Suprapubic skin (tissue), 4 donors: ENCODE measurements around the gene ENKUR. TPM values are rescaled to one million over a fixed set of nuclear protein-coding genes. Genes with fewer than 3 reads are reported as not detected.
"Not testable (repeated sequence)": the region's sequence is repeated elsewhere in the genome, so short reads cannot be mapped to it uniquely, and the experiment has no call there.

Experiments
- DNase-seq, 2 donors: peaks; one replicate each; pipeline ENCODE4 v3.0.0-alpha.2; 2019; ENCODE audit warnings: low spot score in 2 of 2
- H3K27ac ChIP-seq: fragments of 200-600 bp; sonication (generic); one replicate; pipeline ENCODE4 v1.5.1; 2019
- H3K27me3 ChIP-seq: fragments of 200-600 bp; sonication (generic); one replicate; pipeline ENCODE4 v1.5.1; 2019
- H3K36me3 ChIP-seq: fragments of 200-600 bp; sonication (generic); one replicate; pipeline ENCODE4 v1.5.1; 2019
- H3K4me1 ChIP-seq: fragments of 200-600 bp; sonication (generic); one replicate; pipeline ENCODE4 v1.5.1; 2019
- H3K4me3 ChIP-seq: fragments of 200-600 bp; sonication (generic); one replicate; pipeline ENCODE4 v1.5.1; 2019; ENCODE audit warnings: mild to moderate bottlenecking
- H3K9me3 ChIP-seq: fragments of 200-600 bp; sonication (generic); one replicate; pipeline ENCODE4 v1.5.1; 2019
- CTCF ChIP-seq, 2 donors: fragments of 200-600 bp in 1 of 2; fragments of 450-650 bp in 1 of 2; sonication (generic) in 1 of 2; IDR thresholded peaks; one replicate each; pipeline ENCODE4 v1.5.1; 2016 to 2019; ENCODE audit warnings: antibody characterized with exemption in 2 of 2, mild to moderate bottlenecking in 1 of 2, moderate library complexity in 1 of 2
- EP300 ChIP-seq: sonication (generic); formaldehyde crosslinking; IDR thresholded peaks from one replicate; pipeline ENCODE4 v1.6.1; 2017; ENCODE audit warnings: antibody characterized with exemption
- POLR2A ChIP-seq, 2 donors: fragments of 450-650 bp; IDR thresholded peaks; one replicate each; pipeline ENCODE4 v1.6.1; 2017; ENCODE audit warnings: antibody characterized with exemption in 2 of 2, mild to moderate bottlenecking in 2 of 2, moderate library complexity in 2 of 2
- POLR2AphosphoS5 ChIP-seq, 3 donors: sonication (generic); formaldehyde crosslinking; IDR thresholded peaks; one replicate each; pipeline ENCODE4 v1.6.1; 2017; ENCODE audit warnings: antibody characterized with exemption in 3 of 3
- WGBS: methylation state at CpG from one replicate; pipeline ENCODE4 v1.1.5; 2018; 5-methylcytosine and 5-hydroxymethylcytosine counted together
- total RNA-seq, 4 donors: library from RNA; depleted of rRNA; stranded (reverse); fragments of >200 nt; gene quantifications; one replicate each; pipeline ENCODE4 v1.1.0, GENCODE V29; 2016

ENKUR gene
- total RNA-seq, 4 donors from 2014 or later: not detected

GRCh38 chr10:24961582-24961981 is 54.4 kb downstream of the ENKUR start:
- peaks cover 10% of the 10 kb centered on the region for H3K4me1 ChIP-seq
- H3K27ac ChIP-seq: no peak overlapping the region
- H3K9me3 ChIP-seq: no peaks in the 10 kb centered on the region
- TF ChIP-seq POLR2AphosphoS5 (IDR thresholded peaks at IDR 0.05): no peak
- TF ChIP-seq CTCF (IDR thresholded peaks at IDR 0.05): no peak
- TF ChIP-seq EP300: no peak
- no peak for TF ChIP-seq POLR2A (IDR thresholded peaks at IDR 0.05)
- no peak for DNase-seq
- WGBS: 83% methylated on average over 4 of the region's 4 CpGs
- no peaks in the 10 kb centered on the region for H3K27me3 ChIP-seq
- no peak overlapping the region for H3K4me3 ChIP-seq
- H3K36me3 ChIP-seq: no peaks in the 10 kb centered on the region

- WGBS: 52% methylated on average over 3 of the region's 3 CpGs
- Histone ChIP-seq H3K4me3 (no peak overlapping the region), H3K27ac (peak overlapping the region; percentile 75), H3K4me1 (peaks cover 10% of the 10 kb centered on the region), H3K36me3 (no peaks in the 10 kb centered on the region), H3K27me3 (no peaks in the 10 kb centered on the region), H3K9me3 (no peaks in the 10 kb centered on the region)
- no peak for TF ChIP-seq POLR2AphosphoS5 (IDR thresholded peaks at IDR 0.05)
- no peak for TF ChIP-seq EP300
- no peak for TF ChIP-seq CTCF (IDR thresholded peaks at IDR 0.05)
- no peak for TF ChIP-seq POLR2A (IDR thresholded peaks at IDR 0.05)
- no peak for DNase-seq
Observed at GRCh38 chr10:24959382-24959730, 56.6 kb downstream of the ENKUR start.

- Histone ChIP-seq H3K27me3 (no peaks in the 10 kb centered on the region), H3K36me3 (no peaks in the 10 kb centered on the region), H3K9me3 (no peaks in the 10 kb centered on the region), H3K27ac (peak overlapping the region; percentile 75), H3K4me1 (peaks cover 13% of the 10 kb centered on the region), H3K4me3 (no peak overlapping the region)
- no peak for DNase-seq
- TF ChIP-seq POLR2AphosphoS5 (IDR thresholded peaks at IDR 0.05) (no peak), CTCF (IDR thresholded peaks at IDR 0.05) (no peak), EP300 (no peak), POLR2A (IDR thresholded peaks at IDR 0.05) (no peak)
- 34% methylated on average over 5 of the region's 5 CpGs for whole genome bisulfite sequencing
Observed at GRCh38 chr10:24958721-24959381, 57.1 kb downstream of the ENKUR start.

GRCh38 chr10:24958091-24958720 is 57.8 kb downstream of the ENKUR start:
- Histone ChIP-seq H3K9me3 (no peaks in the 10 kb centered on the region), H3K4me1 (peaks cover 20% of the 10 kb centered on the region), H3K4me3 (no peak overlapping the region), H3K27ac (peak overlapping the region; percentile 75), H3K36me3 (no peaks in the 10 kb centered on the region), H3K27me3 (no peaks in the 10 kb centered on the region)
- WGBS: 41% methylated on average over 4 of the region's 4 CpGs
- DNase-seq: no peak
- TF ChIP-seq EP300 (no peak), POLR2A (IDR thresholded peaks at IDR 0.05) (no peak), CTCF (IDR thresholded peaks at IDR 0.05) (no peak), POLR2AphosphoS5 (IDR thresholded peaks at IDR 0.05) (no peak)

GRCh38 chr10:24957624-24958051 is 58.3 kb downstream of the ENKUR start:
- DNase-seq, H3K27me3 ChIP-seq, H3K4me3 ChIP-seq, H3K36me3 ChIP-seq, H3K9me3 ChIP-seq: not testable (repeated sequence)
- WGBS: 73% methylated on average over 6 of the region's 6 CpGs
- Histone ChIP-seq H3K27ac (peak overlapping the region; percentile 57), H3K4me1 (peaks cover 25% of the 10 kb centered on the region)
